OCI-LY3 (cell line): ENCODE results near the gene TSPAN5.
A peak's percentile ranks its signal among the peaks of the same experiment; 100 is the strongest.

Experiments used
- H2AFZ ChIP-seq: fragments of 200-600, 300-600 bp; shearing (Covaris generic); 2 replicates; pipeline ENCODE4 v1.6.0; 2014; ENCODE audit warnings: antibody characterized with exemption, low read depth, low read length
- H3K27ac ChIP-seq: fragments of 200-600, 300-600 bp; sonication (generic); 2 replicates; pipeline ENCODE4 v1.5.1; 2014; ENCODE audit warnings: mild to moderate bottlenecking, low read length, moderate library complexity, mixed read lengths
- H3K27me3 ChIP-seq: fragments of 200-600, 300-600 bp; sonication (generic); 2 replicates; pipeline ENCODE4 v1.6.1; 2014; ENCODE audit warnings: low read depth, low read length, mixed read lengths
- H3K36me3 ChIP-seq: fragments of 200-600, 300-600 bp; sonication (generic); replicated peaks from 2 replicates; pipeline ENCODE3; 2014; ENCODE audit warnings: low read depth, low read length, mixed read lengths
- H3K4me1 ChIP-seq: fragments of 300-600, 200-600 bp; sonication (generic); 2 replicates; pipeline ENCODE4 v1.6.1; 2014; ENCODE audit warnings: low read length, mixed read lengths
- H3K4me2 ChIP-seq: fragments of 200-600, 300-600 bp; sonication (generic); 2 replicates; pipeline ENCODE4 v1.6.1; 2014; ENCODE audit warnings: low read length, mixed read lengths
- H3K4me3 ChIP-seq: fragments of 300-600, 200-600 bp; sonication (generic); 2 replicates; pipeline ENCODE4 v1.5.1; 2014; ENCODE audit warnings: antibody characterized with exemption, mild to moderate bottlenecking, low read length, moderate library complexity
- H3K79me2 ChIP-seq: fragments of 300-600, 200-600 bp; shearing (Covaris generic); 2 replicates; pipeline ENCODE4 v1.6.1; 2014; ENCODE audit warnings: mild to moderate bottlenecking, low read length, mixed read lengths
- H3K9ac ChIP-seq: fragments of 300-600, 200-600 bp; shearing (Covaris generic); 2 replicates; pipeline ENCODE4 v1.6.0; 2014; ENCODE audit warnings: mild to moderate bottlenecking, low read length, moderate library complexity
- H3K9me3 ChIP-seq: fragments of 200-600, 300-600 bp; shearing (Covaris generic); 2 replicates; pipeline ENCODE4 v1.6.1; 2014; ENCODE audit warnings: low read length, mixed read lengths; ENCODE audit not compliant: insufficient read depth
- H4K20me1 ChIP-seq: fragments of 200-600, 300-600 bp; sonication (generic); 2 replicates; pipeline ENCODE4 v1.6.1; 2016; ENCODE audit warnings: low read length, mixed read lengths; ENCODE audit not compliant: insufficient read depth
- EZH2phosphoT487 ChIP-seq: fragments of 200-600 bp; shearing (Covaris generic); IDR thresholded peaks from 2 replicates; pipeline ENCODE4 v1.6.1; 2018; ENCODE audit warnings: antibody characterized with exemption, mixed run types, low read depth
- TF ChIP-seq, protein P1 (sequence below): fragments of 200-600, 300-600 bp; sonication (generic); IDR thresholded peaks from 2 replicates; pipeline ENCODE4 v1.5.1; 2014; ENCODE audit warnings: antibody characterized with exemption, low read length, low read depth

TSPAN5 gene

DNA sequence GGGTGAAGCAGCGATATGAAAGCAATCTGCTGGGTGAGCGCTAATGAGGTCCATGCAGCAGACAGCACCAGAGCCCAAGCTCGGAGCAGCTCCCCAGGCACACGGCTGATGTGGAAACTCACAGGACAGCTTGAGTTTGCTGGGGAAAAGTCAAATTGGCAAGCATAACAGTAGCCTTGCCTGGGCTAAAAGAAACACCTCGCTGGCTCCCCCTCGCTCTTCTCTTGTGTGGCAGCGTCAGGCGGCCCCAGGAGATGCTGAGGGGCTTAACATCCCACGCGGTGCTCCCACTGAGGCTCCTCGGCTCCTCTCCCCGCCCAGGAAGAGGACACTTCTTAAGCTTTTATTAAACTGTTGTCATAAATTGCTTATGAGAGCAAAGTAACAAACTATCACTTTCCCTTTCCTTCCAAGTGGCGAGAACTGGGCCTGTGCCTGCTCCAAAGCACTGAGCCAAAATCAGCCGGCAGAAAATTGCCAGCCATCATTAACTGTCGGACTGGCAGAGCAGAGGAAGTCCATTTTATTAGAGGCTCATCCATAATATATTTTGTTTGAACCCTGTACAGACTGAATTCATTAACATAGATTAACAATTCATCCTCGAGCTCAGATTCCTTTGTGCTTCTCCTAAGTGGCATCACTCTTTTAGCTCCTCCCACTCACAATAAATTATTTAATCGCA is 111.4 kb downstream of the TSPAN5 start:
- no peak overlapping the region for H3K9ac ChIP-seq
- H3K4me2 ChIP-seq: no peak overlapping the region
- peaks cover 9% of the 10 kb centered on the region for H3K79me2 ChIP-seq
- H4K20me1 ChIP-seq: peaks cover 9% of the 10 kb centered on the region; the same call in 1 of the 2 replicates
- H3K9me3 ChIP-seq: no peaks in the 10 kb centered on the region
- no peaks in the 10 kb centered on the region for H3K36me3 ChIP-seq
- H3K4me1 ChIP-seq: peaks cover 12% of the 10 kb centered on the region
- no peak for TF ChIP-seq EZH2phosphoT487
- TF ChIP-seq, protein P1, sequence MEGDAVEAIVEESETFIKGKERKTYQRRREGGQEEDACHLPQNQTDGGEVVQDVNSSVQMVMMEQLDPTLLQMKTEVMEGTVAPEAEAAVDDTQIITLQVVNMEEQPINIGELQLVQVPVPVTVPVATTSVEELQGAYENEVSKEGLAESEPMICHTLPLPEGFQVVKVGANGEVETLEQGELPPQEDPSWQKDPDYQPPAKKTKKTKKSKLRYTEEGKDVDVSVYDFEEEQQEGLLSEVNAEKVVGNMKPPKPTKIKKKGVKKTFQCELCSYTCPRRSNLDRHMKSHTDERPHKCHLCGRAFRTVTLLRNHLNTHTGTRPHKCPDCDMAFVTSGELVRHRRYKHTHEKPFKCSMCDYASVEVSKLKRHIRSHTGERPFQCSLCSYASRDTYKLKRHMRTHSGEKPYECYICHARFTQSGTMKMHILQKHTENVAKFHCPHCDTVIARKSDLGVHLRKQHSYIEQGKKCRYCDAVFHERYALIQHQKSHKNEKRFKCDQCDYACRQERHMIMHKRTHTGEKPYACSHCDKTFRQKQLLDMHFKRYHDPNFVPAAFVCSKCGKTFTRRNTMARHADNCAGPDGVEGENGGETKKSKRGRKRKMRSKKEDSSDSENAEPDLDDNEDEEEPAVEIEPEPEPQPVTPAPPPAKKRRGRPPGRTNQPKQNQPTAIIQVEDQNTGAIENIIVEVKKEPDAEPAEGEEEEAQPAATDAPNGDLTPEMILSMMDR: no peak
- no peak overlapping the region for H3K27ac ChIP-seq
- no peaks in the 10 kb centered on the region for H3K27me3 ChIP-seq
- H3K4me3 ChIP-seq: no peak overlapping the region
- no peak overlapping the region for H2AFZ ChIP-seq

DNA sequence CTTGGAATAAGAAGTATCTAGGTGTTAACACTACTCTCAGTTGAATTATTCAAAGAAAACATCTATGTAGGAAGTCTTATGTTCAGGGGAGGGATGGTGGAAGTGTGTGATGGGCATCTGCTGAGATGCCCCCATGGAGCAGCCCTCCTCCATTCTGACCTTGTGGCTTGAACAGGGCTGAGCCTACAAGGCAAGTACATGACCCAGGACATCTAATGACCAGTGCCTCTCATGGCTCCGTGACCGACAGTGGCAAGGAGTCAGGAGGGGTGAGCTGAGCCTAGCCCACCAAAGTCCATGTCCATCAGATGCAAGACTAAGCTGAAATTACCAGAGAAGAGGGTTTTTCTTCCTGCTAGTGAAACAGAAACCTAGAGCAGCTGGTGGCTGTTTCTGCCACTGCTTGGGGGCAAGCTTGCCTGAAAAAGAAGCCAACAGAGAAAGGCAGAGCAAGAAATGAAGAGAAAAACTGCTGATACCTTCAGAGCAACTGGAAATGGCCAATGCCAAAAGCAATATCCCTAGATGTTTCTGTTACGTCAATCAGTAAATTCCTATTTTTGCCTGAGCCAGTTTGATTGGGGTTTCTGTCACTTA is 113.5 kb downstream of the TSPAN5 start:
- Histone ChIP-seq H3K79me2 (peaks cover 9% of the 10 kb centered on the region), H4K20me1 (peaks cover 9% of the 10 kb centered on the region), H3K9ac (no peak overlapping the region; the same call in 1 of the 2 replicates), H3K4me2 (peak overlapping the region; percentile 30), H3K27ac (no peak overlapping the region), H3K9me3 (no peaks in the 10 kb centered on the region), H3K36me3 (no peaks in the 10 kb centered on the region), H3K4me3 (no peak overlapping the region), H3K4me1 (peaks cover 12% of the 10 kb centered on the region), H3K27me3 (no peaks in the 10 kb centered on the region), H2AFZ (no peak overlapping the region)
- TF ChIP-seq, protein P1: no peak

DNA sequence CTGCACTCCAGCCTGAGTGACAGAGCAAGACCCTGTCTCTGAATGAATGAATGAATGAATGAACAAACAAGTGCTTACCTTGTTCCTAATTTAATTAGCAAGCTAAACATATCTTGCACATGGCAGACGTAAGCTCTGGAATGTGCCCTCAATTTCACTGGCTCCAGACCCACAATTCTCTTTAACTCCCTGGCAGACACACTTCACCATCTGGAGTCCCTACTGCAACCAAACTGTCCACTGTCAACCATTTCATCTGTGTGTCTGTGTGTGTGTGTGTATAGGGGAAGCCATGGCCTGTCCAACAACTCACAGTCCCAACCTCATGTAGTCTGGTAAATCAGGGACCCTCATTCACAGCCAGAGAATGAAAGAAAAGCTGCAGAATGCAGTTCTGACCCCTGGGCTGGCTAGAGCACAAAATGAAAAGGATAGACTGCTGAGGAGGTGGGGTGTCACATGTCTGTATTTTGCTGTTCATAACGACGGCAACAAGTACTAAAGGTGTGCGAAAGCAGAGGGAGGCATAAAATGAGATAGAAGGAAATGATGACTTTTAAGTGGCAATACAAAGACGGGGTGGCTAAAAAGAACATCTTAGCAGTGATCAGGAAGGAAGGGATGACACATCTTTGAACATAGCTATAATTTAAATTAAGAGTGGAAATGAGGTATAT is 114.1 kb downstream of the TSPAN5 start:
- Histone ChIP-seq H3K9me3 (no peaks in the 10 kb centered on the region), H2AFZ (no peak overlapping the region), H3K27me3 (no peaks in the 10 kb centered on the region), H3K36me3 (no peaks in the 10 kb centered on the region), H3K27ac (no peak overlapping the region), H3K4me2 (peak overlapping the region; percentile 30; the same call in 1 of the 2 replicates), H3K4me1 (peaks cover 12% of the 10 kb centered on the region), H3K79me2 (peaks cover 9% of the 10 kb centered on the region), H3K4me3 (no peak overlapping the region), H3K9ac (no peak overlapping the region), H4K20me1 (peaks cover 9% of the 10 kb centered on the region)
- TF ChIP-seq EZH2phosphoT487: no peak
- TF ChIP-seq, protein P1: no peak

DNA sequence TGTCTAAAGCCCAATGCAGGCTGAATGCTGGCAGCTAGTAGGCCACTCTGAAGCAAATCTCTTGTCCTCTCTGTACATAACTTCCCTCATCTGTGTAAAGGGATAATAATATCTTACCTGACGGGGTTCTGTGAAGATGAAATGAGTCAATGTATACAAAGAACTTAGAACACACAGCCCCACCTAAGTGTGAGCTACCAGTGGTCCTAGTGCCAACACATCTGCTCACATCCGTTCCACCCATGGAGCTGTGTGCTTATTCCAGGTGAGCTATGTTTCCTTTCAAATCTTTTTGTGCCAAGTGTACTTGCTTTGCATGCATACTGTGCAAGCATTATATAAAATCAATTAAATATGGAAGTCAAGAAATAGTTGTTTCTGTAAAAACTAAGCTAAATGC is 116.4 kb downstream of the TSPAN5 start:
- H3K4me1 ChIP-seq: peaks cover 12% of the 10 kb centered on the region
- H3K9ac ChIP-seq: no peak overlapping the region
- no peaks in the 10 kb centered on the region for H3K9me3 ChIP-seq
- H3K36me3 ChIP-seq: no peaks in the 10 kb centered on the region
- no peak overlapping the region for H2AFZ ChIP-seq
- no peak overlapping the region for H3K4me3 ChIP-seq
- no peak overlapping the region for H3K27ac ChIP-seq
- TF ChIP-seq, protein P1: no peak
- no peak for TF ChIP-seq EZH2phosphoT487
- peaks cover 13% of the 10 kb centered on the region for H4K20me1 ChIP-seq
- H3K4me2 ChIP-seq: no peak overlapping the region
- H3K27me3 ChIP-seq: no peaks in the 10 kb centered on the region
- peaks cover 9% of the 10 kb centered on the region for H3K79me2 ChIP-seq
